ENCODE measurements around the gene ISG15. TPM values are rescaled to one million over a fixed set of nuclear protein-coding genes. Genes with fewer than 3 reads are reported as not detected.
"Not testable (repeated sequence)": the region's sequence is repeated elsewhere in the genome, so short reads cannot be mapped to it uniquely, and the experiment has no call there.

The ISG15 gene
- total RNA-seq, 2 experiments from 2014 or later = 432 to 986 TPM

DNA sequence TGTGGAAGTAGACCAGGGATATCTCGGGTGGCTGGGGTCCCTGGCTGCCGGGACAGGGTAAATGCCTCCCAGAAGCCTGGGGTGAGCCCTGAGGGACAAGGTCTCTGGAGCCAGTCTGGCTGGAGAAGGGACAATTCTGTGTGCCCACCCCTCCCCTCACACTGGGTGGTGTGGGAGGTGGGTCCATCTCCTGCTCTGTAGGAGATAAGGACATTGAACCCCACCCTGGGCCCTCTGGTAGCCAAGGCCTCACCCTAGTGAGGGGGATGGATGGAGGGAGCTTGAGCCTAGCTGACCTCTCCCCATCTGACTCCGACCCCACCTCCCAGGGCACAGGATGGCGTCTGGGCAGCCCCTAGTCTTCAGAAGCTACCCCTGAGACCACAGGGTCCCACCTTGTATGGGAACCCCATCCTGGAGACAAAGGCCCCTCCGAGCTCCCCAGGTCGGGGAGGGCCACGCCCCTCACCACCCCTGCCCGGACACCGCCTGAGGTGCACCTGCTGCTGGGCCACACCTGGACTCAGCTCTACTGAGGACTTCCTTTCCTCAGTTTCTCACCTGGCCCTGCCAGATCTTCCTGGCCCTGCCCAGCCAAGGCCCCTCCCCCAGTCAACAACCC, 11.0 kb downstream of the ISG15 start:
- Mint-ChIP-seq H3K27me3 (peaks cover 14% of the 10 kb centered on the region), H3K9me3 (ENCODE audit: low read depth) (no peaks in the 10 kb centered on the region), H3K4me3 (no peak overlapping the region), H3K36me3 (no peaks in the 10 kb centered on the region), H3K27ac (no peak overlapping the region), H3K4me1 (peaks cover 11% of the 10 kb centered on the region)
- CTCF ChIA-PET = no interaction called here
- ATAC-seq (no peak), DNase-seq (no peak)

DNA sequence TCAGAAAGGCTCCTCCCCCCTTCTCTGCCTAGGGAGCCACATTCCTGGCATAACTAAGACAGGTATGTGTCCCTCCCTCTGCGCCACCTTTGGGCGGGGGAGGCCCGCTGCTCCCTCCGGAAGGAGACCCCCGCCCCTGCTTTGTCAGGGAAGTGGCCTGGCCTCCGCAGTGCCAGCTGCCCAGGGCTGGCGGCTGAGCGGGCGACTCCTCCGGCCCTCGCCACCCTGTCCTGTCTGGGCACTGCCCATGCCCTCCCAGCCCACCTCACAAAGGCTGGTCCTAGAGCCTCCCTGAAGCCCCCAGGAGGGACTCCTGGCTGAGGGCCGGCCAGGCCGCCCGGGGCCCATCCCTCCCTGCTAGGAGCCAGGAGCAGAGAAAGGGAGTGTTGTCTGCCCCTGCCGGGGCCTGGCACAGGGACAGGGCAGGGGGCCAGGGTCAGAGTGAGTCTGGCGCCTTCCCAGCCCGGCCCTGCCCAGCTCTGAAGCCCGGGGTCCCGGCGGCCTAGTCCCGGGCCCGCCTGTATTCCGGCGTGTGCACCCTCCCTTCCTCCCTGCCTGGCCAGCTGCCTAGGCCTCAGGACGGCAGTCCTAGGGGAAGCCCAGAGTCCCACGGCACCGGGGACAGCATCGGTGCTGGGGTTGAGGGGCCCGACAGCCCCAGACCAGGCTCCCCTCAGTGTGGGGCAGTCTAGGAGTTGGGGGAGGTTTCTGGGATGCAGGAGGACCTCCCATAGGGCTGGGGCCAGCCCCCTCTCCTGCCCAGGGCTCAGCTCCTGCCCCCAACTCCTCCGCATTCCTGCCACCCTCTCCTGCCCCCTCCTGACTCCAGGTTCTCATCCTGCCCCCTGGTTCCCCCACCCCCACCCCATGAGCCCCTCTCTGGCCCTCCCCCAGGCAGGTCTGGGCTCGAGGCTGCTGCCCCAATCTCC, 11.7 kb downstream of the ISG15 start:
- peaks cover 11% of the 10 kb centered on the region for H3K4me1 Mint-ChIP-seq
- DNase-seq = no peak
- no peaks in the 10 kb centered on the region for H3K9me3 Mint-ChIP-seq (ENCODE audit: low read depth)
- H3K4me3 Mint-ChIP-seq = no peak overlapping the region
- peaks cover 14% of the 10 kb centered on the region for H3K27me3 Mint-ChIP-seq
- no peak for ATAC-seq
- CTCF ChIA-PET = interaction anchor here (0.6 to 2.0 kb wide), 2 partner anchors 34 to 39 kb away, joined by 3 to 7 read pairs; no protein-coding TSS in a partner anchor
- no peak overlapping the region for H3K27ac Mint-ChIP-seq
- H3K36me3 Mint-ChIP-seq = no peaks in the 10 kb centered on the region

GRCh38 chr1:1025730-1026129, 12.4 kb downstream of the ISG15 start:
- CTCF ChIA-PET = interaction anchor here (0.6 to 2.0 kb wide), 2 partner anchors 34 to 38 kb away, joined by 3 to 7 read pairs; no protein-coding TSS in a partner anchor
- no peaks in the 10 kb centered on the region for H3K9me3 Mint-ChIP-seq (ENCODE audit: low read depth)
- H3K4me1 Mint-ChIP-seq = peaks cover 11% of the 10 kb centered on the region
- no peak overlapping the region for H3K27ac Mint-ChIP-seq
- H3K4me3 Mint-ChIP-seq = no peak overlapping the region
- DNase-seq (no peak), ATAC-seq (no peak)
- no peaks in the 10 kb centered on the region for H3K36me3 Mint-ChIP-seq
- peaks cover 14% of the 10 kb centered on the region for H3K27me3 Mint-ChIP-seq

DNA sequence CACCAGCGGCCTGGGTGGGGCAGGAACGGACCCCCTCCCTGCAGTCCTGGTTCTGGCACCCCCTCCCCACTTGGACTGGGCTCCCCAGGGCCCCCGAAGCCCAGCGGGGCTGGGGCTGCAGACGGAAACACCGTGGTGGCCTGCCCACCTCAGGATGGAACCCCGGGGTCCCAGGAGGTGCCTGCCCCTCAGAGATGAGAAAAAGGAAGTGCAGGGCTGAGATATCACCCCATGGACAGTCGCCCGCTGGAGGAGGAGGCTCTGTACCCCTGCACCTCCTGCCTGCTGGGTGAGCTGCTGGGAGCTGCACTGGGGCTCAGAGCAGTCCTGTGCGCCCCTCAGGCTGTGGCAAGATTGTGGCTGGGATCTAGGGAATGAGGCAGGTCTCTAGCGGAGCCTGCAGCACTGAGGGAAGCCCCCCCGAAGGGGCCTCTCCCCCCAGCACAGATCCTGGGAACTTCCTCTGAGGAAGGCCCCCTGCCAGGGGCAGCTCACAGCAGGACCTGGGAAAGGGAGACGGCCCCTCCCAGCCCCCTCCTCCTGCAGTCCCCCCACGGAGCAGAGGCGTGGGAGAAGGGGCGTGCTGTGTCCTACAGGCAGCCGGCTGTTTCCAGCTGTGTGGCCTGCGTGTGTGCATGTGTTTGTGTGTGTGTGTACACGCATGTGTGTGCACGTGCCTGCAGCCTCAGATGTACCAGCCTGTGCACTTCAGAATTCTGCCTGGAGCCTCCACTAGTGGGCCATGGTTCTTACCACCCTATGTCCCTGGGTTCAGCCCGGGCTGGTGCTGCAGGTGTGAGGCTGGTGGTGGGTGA, 13.5 kb downstream of the ISG15 start:
- CTCF ChIA-PET = interaction anchor here (2.0 kb wide), 1 partner anchor 37 kb away, joined by 7 read pairs; no protein-coding TSS in a partner anchor

GRCh38 chr1:1027791-1028190, 14.5 kb downstream of the ISG15 start:
- Mint-ChIP-seq H3K4me3 (no peak overlapping the region), H3K36me3 (no peaks in the 10 kb centered on the region), H3K4me1 (peaks cover 3% of the 10 kb centered on the region), H3K9me3 (ENCODE audit: low read depth) (no peaks in the 10 kb centered on the region), H3K27me3 (peaks cover 11% of the 10 kb centered on the region), H3K27ac (no peak overlapping the region)
- ATAC-seq (no peak), DNase-seq (no peak)
- CTCF ChIA-PET = no interaction called here

More for the DNA sequence above, 13.5 kb downstream of the ISG15 start:
- Mint-ChIP-seq H3K27ac (no peak overlapping the region), H3K36me3 (no peaks in the 10 kb centered on the region), H3K9me3 (ENCODE audit: low read depth) (no peaks in the 10 kb centered on the region), H3K4me3 (no peak overlapping the region), H3K4me1 (peaks cover 9% of the 10 kb centered on the region), H3K27me3 (peaks cover 11% of the 10 kb centered on the region)
- DNase-seq = no peak
- no peak for ATAC-seq

- H3K36me3 Mint-ChIP-seq = not testable (repeated sequence)
These were observed 17.8 kb downstream of the ISG15 start for GRCh38 chr1:1030867-1031658.

GRCh38 chr1:1031659-1032235, 18.4 kb downstream of the ISG15 start:
- ATAC-seq (no peak), DNase-seq (no peak)
- Mint-ChIP-seq H3K36me3 (no peaks in the 10 kb centered on the region), H3K27me3 (peaks cover 11% of the 10 kb centered on the region), H3K9me3 (ENCODE audit: low read depth) (no peaks in the 10 kb centered on the region), H3K27ac (no peak overlapping the region), H3K4me1 (peaks cover 9% of the 10 kb centered on the region), H3K4me3 (no peak overlapping the region)
- CTCF ChIA-PET = interaction anchor here (0.9 to 4.0 kb wide), 13 partner anchors 10 to 344 kb away, joined by 3 to 40 read pairs (median 6); partner anchors contain the start of genes AURKAIP1 and ISG15

More at GRCh38 chr1:1030867-1031658, 17.8 kb downstream of the ISG15 start:
- not testable (repeated sequence) for H3K4me3 Mint-ChIP-seq; H3K9me3 Mint-ChIP-seq (ENCODE audit: low read depth); H3K27ac Mint-ChIP-seq; ATAC-seq; H3K4me1 Mint-ChIP-seq; DNase-seq
- CTCF ChIA-PET = interaction anchor here (1.0 to 4.0 kb wide), 8 partner anchors 12 to 341 kb away, joined by 3 to 40 read pairs (median 12); partner anchors contain the start of gene ISG15
- peaks cover 12% of the 10 kb centered on the region for H3K27me3 Mint-ChIP-seq

DNA sequence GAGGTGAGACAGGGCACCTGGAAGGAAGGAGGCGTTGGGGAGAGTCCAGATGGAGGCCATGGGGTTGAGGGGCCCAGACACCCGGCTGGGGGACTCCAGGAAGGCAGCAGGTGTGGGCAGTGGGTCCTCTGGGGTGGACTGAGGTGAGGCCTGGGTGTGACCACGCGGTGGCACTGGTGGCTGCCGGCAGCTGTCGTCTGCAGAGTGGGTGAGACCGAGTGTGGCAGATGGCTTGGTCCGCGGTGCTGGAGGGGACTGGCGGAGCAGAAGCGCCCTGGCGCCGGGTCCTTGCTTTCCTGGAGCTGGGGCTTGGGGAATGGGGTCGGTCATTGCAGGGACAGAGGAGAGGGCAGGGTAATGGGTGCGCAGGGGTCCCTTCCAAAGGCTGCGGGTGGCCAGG, 19.1 kb downstream of the ISG15 start:
- no peak overlapping the region for H3K27ac Mint-ChIP-seq
- ATAC-seq (no peak), DNase-seq (no peak)
- H3K4me1 Mint-ChIP-seq = peaks cover 9% of the 10 kb centered on the region
- H3K4me3 Mint-ChIP-seq = no peak overlapping the region
- no peaks in the 10 kb centered on the region for H3K36me3 Mint-ChIP-seq
- H3K9me3 Mint-ChIP-seq (ENCODE audit: low read depth) = no peaks in the 10 kb centered on the region
- CTCF ChIA-PET = interaction anchor here (0.9 to 4.0 kb wide), 20 partner anchors 11 to 537 kb away, joined by 3 to 40 read pairs (median 4); partner anchors contain the start of genes AURKAIP1 and ISG15
- H3K27me3 Mint-ChIP-seq = peaks cover 14% of the 10 kb centered on the region

GRCh38 chr1:1033009-1033587, 19.8 kb downstream of the ISG15 start:
- Mint-ChIP-seq H3K4me3 (no peak overlapping the region), H3K27ac (no peak overlapping the region), H3K27me3 (peaks cover 16% of the 10 kb centered on the region), H3K36me3 (no peaks in the 10 kb centered on the region), H3K9me3 (ENCODE audit: low read depth) (no peaks in the 10 kb centered on the region), H3K4me1 (peaks cover 12% of the 10 kb centered on the region)
- peak; percentile 94 for DNase-seq
- CTCF ChIA-PET = interaction anchor here (0.8 to 4.0 kb wide), 18 partner anchors 11 to 537 kb away, joined by 3 to 40 read pairs (median 4); partner anchors contain the start of genes AGRN and ISG15
- peak; percentile 94 for ATAC-seq

DNA sequence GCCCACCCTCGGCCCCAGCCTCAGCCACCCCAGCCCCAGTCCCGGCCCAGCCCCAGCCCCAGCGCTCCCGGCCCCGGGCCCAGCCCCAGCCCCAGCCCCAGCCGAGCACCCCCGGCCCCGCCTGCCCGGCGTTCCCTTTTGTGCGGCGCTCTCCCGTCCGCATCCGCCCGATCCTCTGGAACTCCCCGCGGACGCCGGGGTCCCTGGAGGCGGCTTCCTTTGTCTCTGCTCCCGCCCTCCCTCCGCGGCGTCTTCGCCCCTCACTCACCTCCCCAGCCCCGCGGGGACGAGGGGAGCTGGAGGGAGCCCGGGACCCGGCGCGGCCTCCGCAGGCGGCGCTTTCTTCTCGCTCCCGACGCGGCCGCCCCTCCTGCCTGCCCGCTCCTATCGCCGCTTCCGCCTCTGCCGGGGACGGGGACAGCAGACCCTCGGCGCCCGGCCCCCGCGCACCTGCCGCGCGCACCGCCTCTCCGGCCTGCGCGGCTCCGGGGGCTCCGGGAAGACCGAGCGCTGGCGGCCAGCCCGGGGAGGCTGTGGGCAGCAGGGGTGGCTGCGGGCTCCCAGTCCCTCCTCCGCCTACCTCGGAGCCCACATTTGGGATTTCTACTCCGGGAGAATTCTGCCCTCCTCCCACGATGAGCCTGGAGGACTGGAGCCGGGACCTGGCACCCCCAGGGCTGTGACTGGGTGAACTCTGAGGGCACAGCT, 20.6 kb downstream of the ISG15 start:
- H3K27ac Mint-ChIP-seq = no peak overlapping the region
- no peak overlapping the region for H3K4me3 Mint-ChIP-seq
- ATAC-seq (peak; percentile 2), DNase-seq (no peak)
- peaks cover 16% of the 10 kb centered on the region for H3K27me3 Mint-ChIP-seq
- peaks cover 19% of the 10 kb centered on the region for H3K4me1 Mint-ChIP-seq
- H3K36me3 Mint-ChIP-seq = no peaks in the 10 kb centered on the region
- H3K9me3 Mint-ChIP-seq (ENCODE audit: low read depth) = no peaks in the 10 kb centered on the region
- CTCF ChIA-PET = interaction anchor here (0.8 to 4.0 kb wide), 18 partner anchors 10 to 536 kb away, joined by 3 to 40 read pairs (median 4); partner anchors contain the start of genes AGRN and ISG15

DNA sequence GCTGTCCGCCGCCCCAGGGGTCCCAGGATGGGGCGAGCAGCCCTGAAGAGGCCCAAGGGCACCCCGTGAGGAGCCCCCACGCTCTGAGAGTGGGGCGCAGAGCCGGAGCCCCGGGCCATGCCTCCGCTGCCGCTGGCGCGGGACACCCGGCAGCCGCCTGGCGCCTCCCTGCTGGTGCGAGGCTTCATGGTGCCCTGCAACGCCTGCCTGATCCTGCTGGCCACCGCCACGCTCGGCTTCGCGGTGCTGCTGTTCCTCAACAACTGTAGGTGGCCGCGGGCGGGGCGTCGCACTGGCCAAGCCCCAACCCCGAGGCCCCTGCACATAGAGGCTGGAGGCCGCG, 21.1 kb downstream of the ISG15 start:
- no peak for DNase-seq
- no peak overlapping the region for H3K4me3 Mint-ChIP-seq
- ATAC-seq = no peak
- peaks cover 24% of the 10 kb centered on the region for H3K4me1 Mint-ChIP-seq
- no peaks in the 10 kb centered on the region for H3K36me3 Mint-ChIP-seq
- H3K27ac Mint-ChIP-seq = no peak overlapping the region
- CTCF ChIA-PET = interaction anchor here (1.0 to 4.0 kb wide), 6 partner anchors 25 to 257 kb away, joined by 3 to 40 read pairs (median 6); no protein-coding TSS in a partner anchor
- no peaks in the 10 kb centered on the region for H3K9me3 Mint-ChIP-seq (ENCODE audit: low read depth)
- H3K27me3 Mint-ChIP-seq = peaks cover 16% of the 10 kb centered on the region

Data from activated CD8-positive, alpha-beta memory T cell treated with anti-CD3 and anti-CD28 coated beads, Interleukin-2, amount 10 ng/mL, durations not matched to agents 7 days and 5 days (primary cell).